Smooth muscle cell of bladder (primary cell): Measurements from ENCODE around the gene ARHGAP27. TPM values are rescaled to one million over a fixed set of nuclear protein-coding genes. Genes with fewer than 3 reads are reported as not detected.

Experiments used
- total RNA-seq: library from RNA; depleted of rRNA; stranded (reverse); fragments of >200 nt; gene quantifications from 2 replicates; pipeline ENCODE4 v1.2.3, GENCODE V29; 2014

The ARHGAP27 gene
- total RNA-seq = 0.71 and 2.2 TPM in 2 replicates

DNA sequence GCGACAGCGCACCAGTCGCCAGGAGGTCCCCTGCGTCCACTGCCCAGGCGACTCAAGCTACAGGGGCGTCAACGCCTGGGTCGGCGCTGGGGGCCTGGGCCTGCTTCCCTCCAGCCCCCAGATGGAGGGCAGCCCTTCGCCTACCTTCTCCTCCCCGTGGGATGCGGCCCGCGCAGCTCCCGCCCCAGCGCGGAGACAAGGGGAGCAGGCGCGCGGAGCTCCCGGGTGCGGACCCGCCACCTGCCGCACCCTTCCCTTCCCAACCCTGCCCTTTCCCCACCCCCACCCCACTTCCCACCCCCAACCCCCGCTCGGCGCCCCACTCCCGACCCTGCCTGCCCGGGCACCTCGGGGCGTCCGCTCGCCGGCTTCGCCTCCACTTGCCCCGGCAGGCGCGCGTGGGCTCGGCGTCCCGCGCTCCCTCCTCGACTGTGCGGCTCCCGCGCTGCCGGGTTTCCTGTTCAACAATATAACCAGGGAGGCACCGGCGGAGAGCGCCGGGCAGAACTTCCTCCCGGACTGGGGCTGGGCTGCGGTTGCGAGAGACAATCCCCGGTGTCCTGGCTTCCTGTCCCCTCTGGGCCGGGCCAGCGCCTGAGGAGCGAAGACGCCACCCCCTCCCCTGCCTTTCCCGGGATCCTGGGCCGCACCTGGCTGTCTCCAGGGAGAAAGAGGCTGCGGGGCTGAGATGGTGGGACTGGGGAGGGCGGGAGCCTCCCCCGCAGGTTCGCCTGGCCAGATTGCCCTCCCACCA is at the start of gene ARHGAP27:
ARHGAP27 (minus strand) TSS at position 466 of the 754 bp plus-strand sequence. CDS start 2,591 bp downstream, outside the sequence.

Other genes starting within 250 kb of the ARHGAP27 start
- 7.9 and 11.8 TPM in 2 replicates for gene FMNL1, start 211.0 kb downstream of the ARHGAP27 start, total RNA-seq
- gene SPATA32, start 170.8 kb downstream of the ARHGAP27 start, total RNA-seq = 0.09 and 0.14 TPM in 2 replicates
- 1.7 and 2.2 TPM in 2 replicates for gene MAP3K14, start 115.8 kb downstream of the ARHGAP27 start, total RNA-seq
- 10.7 and 18.9 TPM in 2 replicates for gene PLEKHM1, start 57.9 kb upstream of the ARHGAP27 start, total RNA-seq